HTR-8/SVneo (cell line): ENCODE data around the gene MTHFS.
"Not testable (repeated sequence)": the region's sequence is repeated elsewhere in the genome, so short reads cannot be mapped to it uniquely, and the experiment has no call there.

Experiments used
- DNase-seq: peaks from one replicate; pipeline ENCODE4 v3.0.0; 2011; ENCODE audit warnings: low spot score, mixed read lengths; ENCODE audit not compliant: insufficient read length
- FAIRE-seq: peaks from 2 replicates; lab custom pipeline; 2011; peaks lifted over from hg19 to GRCh38; lab: Jason Lieb, UNC

Gene MTHFS

DNA sequence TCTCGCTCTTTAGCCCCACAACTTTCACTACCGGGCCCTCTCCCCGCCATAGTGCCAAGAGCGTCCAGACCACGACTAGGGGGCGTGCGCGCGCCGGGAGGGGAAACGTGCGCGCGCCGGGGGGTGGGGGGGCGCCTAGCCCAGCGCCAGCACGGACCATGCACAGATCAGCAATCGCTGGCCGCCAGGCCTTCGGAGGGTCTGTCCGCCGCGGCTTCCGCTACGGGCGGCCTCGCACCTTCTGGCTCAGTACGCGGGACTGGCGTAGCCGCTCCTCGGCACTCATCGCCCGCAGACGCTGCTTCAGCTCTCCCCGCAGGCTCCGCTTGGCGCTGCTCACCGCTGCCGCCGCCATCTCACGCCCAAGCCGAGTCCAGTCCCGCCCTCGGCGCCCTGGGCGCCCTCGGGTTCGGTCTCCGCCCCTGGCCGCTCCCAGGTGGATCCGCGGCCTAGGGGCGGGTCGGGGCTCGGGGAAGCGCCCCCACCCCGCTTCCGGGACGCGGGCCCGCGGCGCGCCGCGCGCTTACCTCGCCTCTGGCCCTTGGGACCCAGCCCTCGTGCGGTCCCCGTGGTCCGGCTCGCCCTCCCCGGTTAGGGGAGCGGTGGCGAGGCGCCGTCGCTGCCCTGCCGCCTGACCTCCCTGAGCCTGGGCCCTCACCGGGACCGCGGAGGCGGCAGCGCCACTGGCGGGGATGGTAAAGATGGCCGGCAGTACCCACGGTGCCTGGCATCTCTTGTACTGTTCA lies at the start of gene MTHFS:
TSS of gene MTHFS (minus strand) at position 381 of the 746 bp plus-strand sequence. CDS start at position 355, 26 bp downstream.
- no peak for FAIRE-seq
- peak; percentile 61 for DNase-seq

DNA sequence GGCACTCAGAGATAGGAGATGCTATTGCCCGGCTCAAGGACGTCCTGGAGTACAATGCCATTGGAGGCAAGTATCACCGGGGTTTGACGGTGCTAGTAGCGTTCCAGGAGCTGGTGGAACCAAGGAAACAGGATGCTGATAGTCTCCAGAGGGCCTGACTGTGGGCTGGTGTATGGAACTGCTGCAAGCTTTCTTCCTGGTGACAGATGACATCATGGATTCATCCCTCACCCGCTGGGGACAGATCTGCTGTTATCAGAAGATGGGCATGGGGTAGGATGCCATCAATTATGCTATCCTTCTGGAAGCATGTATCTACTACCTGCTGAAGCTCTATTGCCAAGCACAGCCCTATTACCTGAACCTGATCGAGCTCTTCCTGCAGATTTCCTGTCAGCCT lies 47.8 kb upstream of the MTHFS start:
- FAIRE-seq = no peak
- DNase-seq = no peak

DNA sequence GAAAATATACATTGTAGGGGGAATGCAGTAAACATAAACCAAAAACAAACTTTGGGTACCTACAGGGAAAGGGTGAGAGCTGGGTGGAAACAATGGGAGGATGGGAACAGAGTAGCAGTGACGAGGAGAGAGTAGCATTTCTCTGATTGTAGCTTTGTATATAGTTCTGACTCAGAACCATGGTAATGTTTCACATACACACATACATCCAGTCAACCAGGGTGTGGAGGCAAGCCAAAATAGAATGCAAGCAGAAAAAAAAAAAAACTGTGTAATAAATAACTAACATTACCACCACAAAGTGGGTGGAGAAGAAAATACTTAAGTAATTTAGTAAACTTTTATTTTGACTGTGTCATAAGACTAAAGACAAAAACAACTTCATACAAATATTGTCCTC lies 47.0 kb upstream of the MTHFS start:
- FAIRE-seq = no peak
- no peak for DNase-seq

DNA sequence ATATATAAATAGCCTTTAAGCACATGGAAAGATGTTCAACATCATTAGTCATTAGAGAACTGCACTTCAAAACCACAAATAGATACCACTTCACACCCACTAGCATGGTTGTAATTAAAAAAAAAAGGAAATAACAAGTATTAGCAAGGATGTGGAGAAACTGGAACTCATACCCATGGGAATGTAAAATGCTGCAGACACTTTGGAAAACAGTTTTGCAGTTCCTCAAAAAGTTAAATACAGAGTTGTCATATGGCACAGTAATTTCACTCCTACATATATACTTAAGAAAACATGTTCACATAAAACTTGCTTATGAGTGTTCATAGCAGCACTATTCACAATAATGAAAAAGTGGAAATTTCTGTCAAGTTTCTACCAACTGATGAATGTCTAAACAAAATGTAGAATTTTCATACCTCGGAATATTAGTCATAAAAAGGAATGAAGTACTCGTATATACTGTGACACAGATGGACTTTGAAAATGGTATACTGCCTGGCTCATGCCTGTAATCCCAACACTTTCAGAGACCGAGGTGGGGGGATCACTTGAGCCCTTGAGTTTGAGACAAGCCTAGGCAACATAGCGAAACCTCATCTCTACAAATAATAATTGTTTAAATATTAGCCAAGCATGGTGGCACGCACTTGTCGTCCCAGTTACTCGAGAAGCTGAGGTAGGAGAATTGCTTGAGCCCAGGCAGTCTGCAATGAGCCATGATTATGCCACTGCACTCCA lies 46.1 kb upstream of the MTHFS start:
- FAIRE-seq = no peak
- DNase-seq = no peak

DNA sequence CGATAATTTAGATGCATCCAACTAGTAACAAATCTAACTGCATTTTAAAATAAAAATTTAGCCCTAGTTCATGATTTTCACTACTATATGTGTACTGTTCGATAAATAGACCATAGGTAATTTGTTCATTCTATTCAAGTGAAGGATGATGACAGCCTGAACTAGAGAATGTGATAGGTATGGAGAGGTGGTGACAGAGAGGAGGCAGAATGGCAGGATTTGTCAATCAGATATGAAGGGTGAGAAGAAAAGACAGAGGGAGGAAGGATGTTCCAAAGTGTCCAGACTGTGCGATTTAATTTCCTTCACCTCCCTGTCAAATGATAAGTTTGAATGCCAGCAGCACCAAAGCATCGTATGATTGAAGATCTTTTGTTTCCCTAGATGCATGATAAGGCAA lies 42.6 kb upstream of the MTHFS start:
- no peak for DNase-seq
- no peak for FAIRE-seq

DNA sequence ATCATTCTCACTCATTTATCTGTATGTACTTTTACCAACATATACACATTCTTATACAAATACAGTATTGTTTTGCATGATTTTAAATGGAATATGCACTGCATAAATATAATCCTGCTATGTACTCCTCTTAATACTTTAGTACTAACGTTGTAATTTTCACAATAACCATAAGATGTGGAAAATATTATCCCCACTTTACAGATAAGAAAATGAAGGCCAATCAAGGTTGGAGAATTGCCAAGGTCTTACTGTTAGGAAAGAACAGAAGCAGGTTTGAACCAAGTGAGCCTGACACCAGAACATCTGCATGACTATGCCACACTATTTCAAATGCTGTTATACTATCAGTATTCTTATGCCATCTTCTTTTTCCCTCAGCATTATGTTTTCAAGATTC lies 41.3 kb upstream of the MTHFS start:
- DNase-seq = no peak
- no peak for FAIRE-seq

DNA sequence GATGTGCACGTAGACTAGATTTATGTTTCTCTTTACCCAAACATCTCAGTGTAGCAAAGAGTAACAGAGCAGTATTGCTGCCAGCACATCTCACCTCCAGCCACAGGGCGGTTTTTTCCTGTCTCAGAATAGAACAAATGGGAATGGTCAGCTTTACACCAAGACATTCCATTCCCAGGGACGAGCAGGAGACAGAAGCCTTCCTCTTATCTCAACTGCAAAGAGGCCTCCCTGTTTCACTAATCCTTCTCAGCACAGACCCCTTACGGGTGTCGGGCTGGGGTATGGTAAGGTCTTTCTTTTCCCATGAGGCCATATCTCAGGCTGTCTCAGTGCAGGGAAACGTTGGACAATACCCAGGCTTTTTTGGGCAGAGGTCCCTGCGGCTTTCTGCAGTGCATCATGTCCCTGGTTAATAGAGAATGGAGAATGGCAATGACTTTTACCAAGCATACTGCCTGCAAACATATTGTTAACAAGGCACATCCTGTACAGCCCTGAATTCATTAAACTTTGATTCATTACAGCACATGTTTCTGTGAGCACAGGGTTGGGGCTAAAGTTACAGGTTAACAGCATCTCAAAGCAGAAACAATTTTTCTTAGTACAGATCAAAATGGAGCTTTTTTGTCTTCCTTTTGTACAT lies 38.9 kb upstream of the MTHFS start:
- DNase-seq, FAIRE-seq: not testable (repeated sequence)

DNA sequence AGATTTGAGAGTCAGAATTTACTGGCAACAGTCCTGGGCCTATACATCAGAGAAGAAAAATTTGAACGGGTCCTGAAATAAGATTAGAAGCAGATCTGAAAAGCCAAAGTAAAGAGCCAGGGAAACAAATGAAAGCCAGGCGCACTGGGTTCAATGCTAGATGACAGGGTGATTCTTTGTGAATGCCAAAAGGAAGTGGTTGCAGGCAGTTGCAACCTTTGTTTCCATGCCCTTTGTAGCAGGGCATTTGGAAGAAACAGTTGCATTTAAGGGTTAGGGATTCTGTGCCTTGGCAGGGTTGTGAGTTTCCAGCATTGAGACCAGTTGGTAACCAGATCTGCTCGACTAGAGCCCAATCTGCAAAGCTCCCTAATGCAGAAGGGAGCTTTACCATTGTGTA lies 36.4 kb upstream of the MTHFS start:
- FAIRE-seq (no peak), DNase-seq (no peak)

DNA sequence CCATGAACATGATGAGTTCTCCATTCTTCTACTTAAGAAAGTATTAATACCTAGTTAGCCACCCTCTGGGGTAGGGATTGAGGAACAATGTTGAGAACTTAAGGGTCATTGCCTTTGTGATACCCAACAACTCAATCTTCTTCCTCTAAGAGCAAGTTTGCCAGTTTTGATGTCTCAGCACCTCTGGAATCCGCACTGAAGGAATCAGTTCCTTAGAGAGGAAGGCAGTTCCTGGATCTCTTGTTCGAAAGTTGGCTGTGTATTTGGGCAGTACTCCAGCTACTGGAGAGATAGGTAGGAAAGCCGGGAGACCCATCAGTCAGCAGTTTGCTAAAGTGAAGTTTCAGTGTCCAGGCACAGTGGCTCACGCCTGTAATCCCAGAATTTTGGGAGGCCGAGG lies 35.6 kb upstream of the MTHFS start:
- DNase-seq = no peak
- FAIRE-seq = no peak

DNA sequence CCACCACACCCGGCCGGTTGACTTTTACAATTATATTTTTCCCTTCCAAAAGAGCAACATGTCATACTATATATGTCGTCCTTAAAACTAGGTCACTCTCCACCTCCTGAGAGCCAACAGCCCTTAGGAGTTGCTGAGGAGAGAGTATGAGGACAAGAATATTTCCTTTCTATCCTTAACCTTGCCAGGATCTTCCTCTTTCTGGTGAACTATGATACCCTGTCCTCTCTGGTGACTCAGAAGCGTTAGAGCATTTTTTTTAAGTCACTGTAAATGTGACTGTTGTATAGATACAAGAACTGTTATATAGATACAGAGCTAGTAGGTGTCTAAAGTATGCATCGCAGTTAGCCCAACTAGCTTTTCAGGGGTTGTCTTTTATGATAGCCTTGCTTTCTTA lies 33.7 kb upstream of the MTHFS start:
- FAIRE-seq (no peak), DNase-seq (no peak)

DNA sequence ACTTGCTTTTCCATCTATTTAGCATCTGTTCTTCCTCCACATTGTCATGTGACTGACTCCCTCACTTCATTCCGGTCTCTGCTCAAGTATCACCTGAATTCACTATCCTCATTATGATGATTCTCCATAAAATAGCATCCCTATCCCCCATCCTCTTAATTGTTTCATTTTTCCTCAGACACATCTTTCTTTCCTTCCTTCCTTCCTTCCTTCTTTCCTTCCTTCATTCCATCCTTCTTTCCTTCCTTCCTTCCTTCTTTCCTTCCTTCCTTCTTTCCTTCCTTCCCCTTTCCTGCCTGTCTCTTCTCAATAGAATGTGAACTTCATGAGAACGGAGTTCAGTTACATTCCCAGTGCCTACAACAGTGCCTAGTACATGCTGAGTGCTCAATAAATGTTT lies 32.6 kb upstream of the MTHFS start:
- DNase-seq = no peak
- FAIRE-seq = no peak

DNA sequence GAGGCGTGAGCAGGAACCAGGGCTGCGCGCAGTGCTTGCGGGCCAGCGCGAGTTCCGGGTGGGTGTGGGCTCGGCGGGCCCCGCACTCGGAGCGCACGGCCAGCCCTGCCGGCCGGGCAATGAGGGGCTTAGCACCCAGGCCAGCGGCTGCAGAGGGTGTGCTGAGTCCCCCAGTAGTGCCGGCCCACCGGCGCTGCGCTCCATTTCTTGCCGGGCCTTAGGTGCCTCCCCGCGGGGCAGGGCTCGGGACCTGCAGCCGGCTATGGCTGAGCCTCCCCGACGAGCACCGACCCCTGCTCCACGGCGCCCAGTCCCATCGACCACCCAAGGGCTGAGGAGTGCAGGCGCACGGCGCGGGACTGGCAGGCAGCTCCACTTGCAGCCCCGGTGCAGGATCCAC lies 29.3 kb upstream of the MTHFS start:
- FAIRE-seq, DNase-seq: not testable (repeated sequence)

DNA sequence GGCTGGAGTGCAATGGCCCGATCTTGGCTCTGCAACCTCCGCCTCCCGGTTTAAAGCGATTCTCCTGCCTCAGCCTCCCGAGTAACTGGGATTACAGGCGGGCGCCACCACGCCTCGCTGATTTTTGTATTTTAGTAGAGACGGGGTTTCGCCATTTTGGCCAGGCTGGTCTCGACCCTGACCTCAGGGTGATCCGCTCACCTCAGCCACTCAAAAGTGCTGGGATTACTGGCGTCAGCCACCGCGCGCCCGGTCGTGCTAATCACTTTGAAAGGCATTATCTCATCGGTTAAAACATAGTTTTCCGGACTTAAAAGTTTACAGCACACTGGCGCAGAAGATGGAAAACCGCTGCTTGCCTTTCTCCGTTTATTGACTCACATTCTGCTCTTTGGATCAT lies 27.6 kb upstream of the MTHFS start:
- DNase-seq (no peak), FAIRE-seq (no peak)

DNA sequence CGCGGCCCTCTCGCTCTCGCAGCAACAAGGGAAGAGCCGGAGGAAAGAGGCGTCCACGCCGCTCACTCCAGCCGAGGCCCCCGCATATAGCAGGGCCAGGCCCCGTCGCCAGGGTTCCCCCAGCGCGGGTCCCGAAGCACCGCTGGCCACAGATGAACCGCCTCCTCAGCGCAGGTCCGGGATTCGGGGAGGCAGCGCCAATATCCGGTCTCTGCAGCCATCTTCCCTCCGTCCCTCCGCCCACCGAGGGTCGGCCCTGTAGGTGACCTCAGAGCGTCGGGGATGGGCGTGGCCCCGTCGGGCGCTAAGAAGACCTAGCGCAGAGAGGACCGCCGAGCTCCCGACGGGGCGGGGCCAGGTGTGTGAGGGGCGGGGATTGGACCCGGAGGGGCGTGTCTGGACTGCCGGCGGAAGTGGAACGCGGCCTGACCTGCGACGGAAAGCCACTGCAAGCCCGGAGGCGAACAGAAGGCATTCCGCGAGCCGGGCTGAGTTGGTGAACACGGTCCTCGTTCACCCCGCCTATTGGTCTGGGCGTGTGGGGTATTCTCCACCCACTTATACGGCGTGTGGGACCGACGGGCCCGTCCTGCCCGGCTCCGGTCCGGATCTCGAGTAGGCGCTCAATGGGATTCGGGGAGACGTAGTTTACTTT lies 26.8 kb upstream of the MTHFS start:
- FAIRE-seq = peak; percentile 87

DNA sequence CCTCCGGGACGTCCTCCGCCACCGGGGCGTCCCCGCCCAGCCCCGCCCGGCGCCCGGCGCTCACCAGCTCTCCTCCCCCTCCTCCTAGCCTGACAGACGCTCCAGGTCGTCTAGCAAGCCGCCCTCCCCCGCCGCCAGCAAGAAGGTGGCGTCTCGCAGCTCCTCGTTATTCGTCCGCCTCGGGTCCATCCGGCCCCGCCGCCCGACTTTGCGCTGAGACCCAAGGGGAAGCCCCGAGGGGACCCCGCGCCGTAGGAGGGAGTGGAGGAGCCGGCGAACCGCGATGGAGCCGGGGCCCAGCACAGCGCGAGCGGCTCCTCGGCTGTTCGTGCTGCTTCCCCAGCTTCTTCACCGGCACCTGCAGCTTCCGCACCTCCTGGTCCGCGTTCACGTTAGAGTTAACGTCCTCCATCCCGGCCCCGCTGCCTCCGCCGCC lies 26.3 kb upstream of the MTHFS start:
- FAIRE-seq (no peak), DNase-seq (peak; percentile 45)

More for the DNA sequence above, 26.8 kb upstream of the MTHFS start:
- DNase-seq = peak; percentile 94

DNA sequence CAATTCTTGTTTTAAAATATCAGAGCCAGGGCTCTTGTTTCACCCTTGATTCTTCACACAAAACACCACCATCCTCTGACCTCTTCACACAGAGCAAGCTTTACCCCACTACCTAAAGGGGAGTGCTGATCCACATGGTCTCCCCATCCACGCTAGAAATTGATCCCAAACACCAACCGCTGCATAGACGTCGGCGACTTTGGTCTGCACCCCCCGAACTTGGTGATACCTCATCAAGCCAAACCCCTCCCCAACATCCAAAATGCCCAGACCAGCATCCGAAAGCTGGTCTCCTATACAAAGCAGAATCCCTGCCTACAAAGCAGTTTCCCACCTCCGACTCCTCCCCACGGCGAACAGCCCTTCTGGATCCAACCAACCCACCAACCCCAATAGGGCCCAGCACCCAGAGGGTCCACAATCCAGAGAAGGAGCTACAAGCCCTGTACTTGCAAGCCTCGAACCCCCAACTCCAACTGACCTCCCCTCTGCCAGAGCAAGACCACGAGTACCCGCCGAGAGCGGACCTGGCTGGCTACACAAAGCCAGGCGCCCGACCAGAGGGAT lies 25.8 kb upstream of the MTHFS start:
- no peak for FAIRE-seq

DNA sequence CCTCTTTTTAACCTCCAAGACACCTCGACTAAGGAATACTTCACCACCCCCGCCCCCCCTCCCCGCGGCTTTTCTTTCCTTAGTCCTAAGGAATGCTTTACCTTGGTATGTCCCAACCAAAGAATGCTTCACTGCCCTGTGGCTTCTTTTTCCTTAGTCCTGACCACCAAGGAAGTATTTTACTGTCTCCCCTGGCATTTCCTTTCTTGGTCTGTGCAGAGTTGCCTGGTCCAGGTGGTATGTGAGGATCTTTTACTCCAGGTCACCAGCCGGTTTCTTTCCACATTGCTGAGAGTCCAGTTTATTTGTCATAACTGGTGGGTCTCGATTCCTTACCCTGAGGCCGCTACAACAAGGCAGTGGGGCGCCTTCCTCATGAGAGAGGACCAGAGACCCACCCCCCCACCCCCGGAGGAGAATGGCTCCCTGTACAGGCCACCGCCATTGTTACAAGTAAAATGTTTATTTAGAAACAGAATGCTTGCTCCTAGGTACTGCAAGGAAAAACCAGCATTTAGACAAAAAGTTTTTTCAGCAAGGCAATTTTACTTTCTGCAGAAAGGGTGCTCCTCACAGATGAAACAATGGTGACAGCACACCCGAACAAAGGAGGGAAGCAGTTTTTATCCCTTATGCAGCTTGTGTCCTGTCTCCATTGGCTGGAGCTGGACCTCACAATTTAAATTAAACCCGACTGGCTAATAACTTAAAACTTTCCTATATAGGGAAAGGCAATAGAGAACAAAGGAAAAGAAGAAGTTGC lies 23.1 kb upstream of the MTHFS start:
- FAIRE-seq = no peak
- DNase-seq = no peak

More for the DNA sequence above, 25.8 kb upstream of the MTHFS start:
- DNase-seq = no peak

DNA sequence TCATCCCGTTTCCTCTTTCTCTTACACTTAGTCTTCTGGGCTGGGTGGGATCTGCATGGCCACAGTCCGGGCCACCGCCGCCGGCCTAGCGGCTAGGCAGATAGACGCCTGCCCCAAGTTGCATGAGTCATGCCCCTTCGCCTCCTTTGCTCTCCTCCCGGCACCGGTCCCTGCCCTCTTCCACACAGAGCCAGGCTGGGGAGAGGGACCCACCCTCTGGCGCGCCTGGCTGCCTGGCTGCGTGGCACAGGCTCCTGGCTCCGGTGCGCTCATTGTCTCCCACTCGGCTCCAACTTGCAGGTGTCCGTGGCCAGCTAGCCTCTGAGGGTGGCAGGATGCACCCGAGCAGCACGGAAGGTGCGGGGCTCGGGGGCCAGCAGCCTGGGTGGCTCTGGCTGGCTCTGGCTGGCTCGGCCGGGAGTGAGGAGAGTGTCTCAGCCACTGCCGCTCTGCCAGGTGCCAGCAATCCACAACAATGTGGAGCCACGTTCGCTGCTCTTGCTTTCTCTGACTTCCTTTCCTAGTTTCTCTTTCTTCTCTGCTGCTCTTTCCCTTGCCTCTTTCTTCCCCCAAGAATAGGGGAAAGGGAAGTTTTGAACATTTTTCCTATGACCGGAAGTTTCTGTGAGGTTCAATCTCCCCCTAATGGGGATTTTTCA lies 22.4 kb upstream of the MTHFS start:
- DNase-seq (no peak), FAIRE-seq (no peak)

DNA sequence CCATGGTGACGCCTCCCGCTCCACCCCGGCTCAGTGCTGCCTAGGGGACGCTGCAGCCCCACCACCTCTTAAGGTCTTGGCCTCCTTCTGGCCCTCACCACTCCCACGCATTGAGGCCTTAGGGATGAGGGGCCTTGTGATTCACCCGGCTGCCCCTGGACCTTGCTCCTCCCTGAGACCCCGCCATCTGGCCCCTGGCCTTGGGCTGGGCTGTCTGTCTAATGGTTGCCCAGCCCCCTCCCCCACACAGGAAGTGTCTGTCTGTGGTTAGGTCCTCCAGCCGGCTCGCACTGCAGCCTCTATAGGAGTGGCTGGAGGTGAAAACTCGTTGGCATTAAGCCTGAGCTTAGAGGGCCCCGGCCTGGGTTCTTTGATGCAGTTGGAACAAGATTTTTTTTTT lies 21.5 kb upstream of the MTHFS start:
- DNase-seq (no peak), FAIRE-seq (no peak)
